Subcutaneous adipose tissue (tissue), 4 donors: ENCODE results near the gene UBTF. TPM values are rescaled to one million over a fixed set of nuclear protein-coding genes. Genes with fewer than 3 reads are reported as not detected.

Experiments
- CTCF ChIP-seq: fragments of 450-650 bp; IDR thresholded peaks from one replicate; pipeline ENCODE4 v1.5.1; 2016; ENCODE audit warnings: low read depth, mild to moderate bottlenecking, control low read depth, antibody characterized with exemption, moderate library complexity
- total RNA-seq, 4 donors: library from RNA; depleted of rRNA; stranded (reverse); fragments of >200 nt; gene quantifications; one replicate each; pipeline ENCODE4 v1.1.0, GENCODE V29; 2016

The UBTF gene
- total RNA-seq, 4 donors from 2014 or later, result 23.5 to 63.5 (median 35.3) TPM

GRCh38 chr17:44199553-44200477, 19.7 kb downstream of the UBTF start, which contains the start of gene ATXN7L3:
ATXN7L3 (minus strand) TSS chr17:44199884; CDS start chr17:44198070, 1,814 bp downstream.
- TF ChIP-seq CTCF, result no peak

- no peak for TF ChIP-seq CTCF
These were observed 20.5 kb downstream of the UBTF start for GRCh38 chr17:44198721-44199552.

DNA sequence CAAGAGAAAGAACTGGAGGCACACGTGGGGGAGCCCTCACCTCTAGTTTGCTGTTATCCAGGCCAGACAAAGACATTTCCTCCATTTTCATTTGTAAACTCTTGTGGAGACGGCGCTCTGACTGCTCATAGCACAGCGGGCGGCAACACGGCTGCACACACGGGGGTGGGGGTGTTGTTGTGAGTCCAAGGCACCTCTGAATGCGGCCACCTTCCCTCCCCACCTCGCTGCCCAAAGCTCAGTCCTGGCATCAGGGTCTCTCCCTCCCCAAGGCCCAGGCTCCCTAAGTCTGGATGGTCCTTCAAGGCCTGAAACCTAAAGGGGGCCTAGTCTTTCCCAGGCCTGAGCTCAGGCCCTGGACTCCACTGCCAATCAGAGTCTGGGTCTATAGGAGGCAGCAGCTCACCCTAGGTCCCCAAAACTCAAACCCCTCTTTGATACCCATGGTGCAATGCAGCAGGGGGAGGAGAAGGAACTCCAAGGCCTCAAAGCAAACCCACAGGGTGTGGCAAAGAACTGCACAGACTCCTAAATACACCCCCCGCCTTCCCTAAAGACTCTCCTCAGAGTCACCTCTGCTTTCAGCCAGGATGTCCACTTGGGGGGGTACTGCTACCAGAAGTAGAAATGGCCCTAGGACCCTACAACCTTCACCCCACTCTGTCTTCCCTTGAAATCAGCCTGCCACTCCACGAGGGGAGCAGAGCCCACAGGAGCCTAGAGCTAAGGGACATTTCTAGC, 21.3 kb downstream of the UBTF start:
- TF ChIP-seq CTCF, result no peak

DNA sequence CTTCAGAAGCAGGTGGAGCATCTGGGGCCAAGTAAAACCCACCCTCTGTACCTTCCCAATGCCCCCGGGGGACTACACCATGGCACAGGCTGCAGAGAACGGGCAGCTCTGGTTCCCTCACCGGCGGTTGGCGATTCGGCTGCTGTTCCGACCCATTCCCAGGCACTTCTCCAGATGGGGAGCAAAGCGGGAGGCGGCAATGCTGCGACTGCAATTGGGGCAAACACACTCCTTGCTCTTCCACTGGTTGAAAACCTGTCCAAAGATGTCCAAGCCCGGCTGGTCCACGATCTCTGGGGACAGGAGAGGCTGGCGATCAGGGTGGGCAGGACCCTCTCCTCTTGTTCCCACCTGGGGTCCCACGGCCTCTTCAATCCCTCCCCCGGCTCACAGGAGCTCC, 22.4 kb downstream of the UBTF start:
- no peak for TF ChIP-seq CTCF

- TF ChIP-seq CTCF, result no peak
These were observed 26.0 kb downstream of the UBTF start for GRCh38 chr17:44193326-44194084.

DNA sequence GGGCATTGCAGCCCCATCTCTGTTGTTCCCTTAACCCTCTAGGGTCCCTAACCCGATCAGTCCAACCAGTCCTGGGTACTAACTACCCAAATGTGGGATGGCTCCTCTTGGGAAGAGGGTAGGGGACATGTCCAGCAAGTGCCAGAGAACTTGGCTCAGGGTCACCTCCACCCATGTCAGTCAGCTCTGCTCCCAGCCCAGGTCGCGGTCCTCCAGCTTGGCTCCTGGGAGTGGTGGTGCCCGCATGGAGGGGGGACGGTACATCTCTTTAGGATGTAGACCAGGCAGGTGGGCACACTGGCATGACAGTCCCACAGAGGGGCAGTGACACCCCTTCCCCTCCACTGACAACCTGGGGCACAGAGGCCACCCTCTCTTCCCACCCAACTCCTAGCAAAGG, 26.7 kb downstream of the UBTF start:
- TF ChIP-seq CTCF, result no peak
